Measurements from ENCODE around the gene TEAD1. TPM values are rescaled to one million over a fixed set of nuclear protein-coding genes. Genes with fewer than 3 reads are reported as not detected.

TEAD1 gene
- polyA plus RNA-seq, 1 experiment: 113 TPM

DNA sequence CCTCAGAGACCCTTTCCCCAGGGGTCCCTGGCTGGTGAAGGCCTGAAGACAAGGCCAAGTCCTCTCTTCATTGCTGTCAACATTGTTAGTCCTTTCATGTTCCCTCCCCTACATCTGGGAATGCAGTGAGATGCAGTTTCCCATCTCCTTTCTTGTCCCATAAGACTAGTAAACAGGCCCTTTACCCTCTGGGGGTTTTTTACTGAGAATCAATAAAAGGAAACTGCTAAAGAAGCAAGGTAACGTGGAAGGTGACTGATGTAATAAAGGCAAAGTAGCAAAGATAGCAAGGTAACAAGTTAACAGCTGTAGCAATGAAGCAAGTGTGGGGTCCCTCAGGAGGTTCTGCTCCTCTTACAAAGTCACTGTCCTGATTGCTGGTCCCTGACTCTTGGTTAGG lies 37.3 kb downstream of the TEAD1 start:
- DNase-seq (ENCODE audit: low read depth, low spot score): no peak
- Histone ChIP-seq H3K4me3 (ENCODE audit: low read depth, low read length) (no peak overlapping the region), H3K27me3 (ENCODE audit: control insufficient read depth, insufficient read depth, low read length) (no peaks in the 10 kb centered on the region), H3K9me3 (ENCODE audit: control insufficient read depth, insufficient read depth, low read length) (no peaks in the 10 kb centered on the region), H3K27ac (ENCODE audit: low read depth, low read length) (no peak overlapping the region)
- ChIA-PET CTCF (interaction anchor here (0.8 kb wide), 1 partner anchor 423 kb away, joined by 3 read pairs; no protein-coding TSS in a partner anchor), POLR2A (no interaction called here)
- TF ChIP-seq, protein P1, sequence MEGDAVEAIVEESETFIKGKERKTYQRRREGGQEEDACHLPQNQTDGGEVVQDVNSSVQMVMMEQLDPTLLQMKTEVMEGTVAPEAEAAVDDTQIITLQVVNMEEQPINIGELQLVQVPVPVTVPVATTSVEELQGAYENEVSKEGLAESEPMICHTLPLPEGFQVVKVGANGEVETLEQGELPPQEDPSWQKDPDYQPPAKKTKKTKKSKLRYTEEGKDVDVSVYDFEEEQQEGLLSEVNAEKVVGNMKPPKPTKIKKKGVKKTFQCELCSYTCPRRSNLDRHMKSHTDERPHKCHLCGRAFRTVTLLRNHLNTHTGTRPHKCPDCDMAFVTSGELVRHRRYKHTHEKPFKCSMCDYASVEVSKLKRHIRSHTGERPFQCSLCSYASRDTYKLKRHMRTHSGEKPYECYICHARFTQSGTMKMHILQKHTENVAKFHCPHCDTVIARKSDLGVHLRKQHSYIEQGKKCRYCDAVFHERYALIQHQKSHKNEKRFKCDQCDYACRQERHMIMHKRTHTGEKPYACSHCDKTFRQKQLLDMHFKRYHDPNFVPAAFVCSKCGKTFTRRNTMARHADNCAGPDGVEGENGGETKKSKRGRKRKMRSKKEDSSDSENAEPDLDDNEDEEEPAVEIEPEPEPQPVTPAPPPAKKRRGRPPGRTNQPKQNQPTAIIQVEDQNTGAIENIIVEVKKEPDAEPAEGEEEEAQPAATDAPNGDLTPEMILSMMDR (IDR thresholded peaks at IDR 0.05; ENCODE audit: low read depth, low read length): no peak

- CTCF ChIA-PET: interaction anchor here (0.8 kb wide), 1 partner anchor 424 kb away, joined by 3 read pairs; no protein-coding TSS in a partner anchor
- POLR2A ChIA-PET: no interaction called here
Observed at GRCh38 chr11:12712132-12712531, 37.9 kb downstream of the TEAD1 start.

DNA sequence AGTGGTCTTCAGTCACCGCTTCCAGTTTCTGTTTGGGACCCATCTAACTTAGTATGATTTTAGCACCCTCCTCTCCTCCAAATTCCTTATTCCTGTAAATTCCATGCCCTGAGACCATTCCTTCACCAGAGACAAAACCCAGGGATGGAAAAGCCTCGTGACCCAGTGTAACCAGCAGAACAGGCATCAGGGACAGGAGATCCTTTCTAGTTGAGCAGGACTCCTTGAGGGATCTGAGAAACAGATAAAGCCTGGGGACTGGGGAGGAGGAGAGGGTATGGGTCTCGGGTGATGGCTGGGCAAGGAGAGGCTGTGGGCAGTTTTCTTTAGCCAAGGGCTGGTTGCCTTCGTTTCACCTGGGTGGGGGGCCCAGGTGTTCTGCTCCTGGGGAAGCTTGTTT lies 40.9 kb downstream of the TEAD1 start:
- ChIA-PET POLR2A (no interaction called here), CTCF (no interaction called here)
- Histone ChIP-seq H3K9me3 (ENCODE audit: control insufficient read depth, insufficient read depth, low read length) (no peaks in the 10 kb centered on the region), H3K27me3 (ENCODE audit: control insufficient read depth, insufficient read depth, low read length) (no peaks in the 10 kb centered on the region), H3K27ac (ENCODE audit: low read depth, low read length) (no peak overlapping the region), H3K4me3 (ENCODE audit: low read depth, low read length) (no peak overlapping the region)
- TF ChIP-seq, protein P1 (IDR thresholded peaks at IDR 0.05; ENCODE audit: low read depth, low read length): no peak
- no peak for DNase-seq (ENCODE audit: low read depth, low spot score)

More at GRCh38 chr11:12712132-12712531, 37.9 kb downstream of the TEAD1 start:
- H3K9me3 ChIP-seq (ENCODE audit: control insufficient read depth, insufficient read depth, low read length): no peaks in the 10 kb centered on the region
- H3K27ac ChIP-seq (ENCODE audit: low read depth, low read length): no peak overlapping the region
- no peak for DNase-seq (ENCODE audit: low read depth, low spot score)
- TF ChIP-seq, protein P1 (IDR thresholded peaks at IDR 0.05; ENCODE audit: low read depth, low read length): no peak
- H3K4me3 ChIP-seq (ENCODE audit: low read depth, low read length): no peak overlapping the region
- no peaks in the 10 kb centered on the region for H3K27me3 ChIP-seq (ENCODE audit: control insufficient read depth, insufficient read depth, low read length)

DNA sequence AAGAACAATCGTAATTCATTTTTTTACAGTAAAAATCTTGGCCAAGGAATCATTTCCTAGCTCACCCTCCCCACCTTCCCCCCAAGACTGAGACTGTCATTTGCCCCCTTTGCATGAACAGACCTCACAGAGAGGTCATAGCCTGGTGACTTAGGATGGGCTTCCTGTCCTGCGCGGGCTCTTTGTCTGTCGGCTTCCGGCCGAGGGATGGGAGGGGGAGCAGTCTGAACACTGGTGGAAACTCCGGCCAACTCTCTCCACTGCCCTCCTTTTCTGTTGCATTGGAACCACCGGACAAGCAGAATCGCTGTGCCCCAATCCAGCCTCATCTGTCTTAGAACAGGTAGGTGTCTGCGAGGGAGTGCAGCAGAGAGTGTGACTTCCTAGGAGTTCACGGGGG lies 41.7 kb downstream of the TEAD1 start:
- ChIA-PET CTCF (no interaction called here), POLR2A (no interaction called here)
- no peak for DNase-seq (ENCODE audit: low read depth, low spot score)

DNA sequence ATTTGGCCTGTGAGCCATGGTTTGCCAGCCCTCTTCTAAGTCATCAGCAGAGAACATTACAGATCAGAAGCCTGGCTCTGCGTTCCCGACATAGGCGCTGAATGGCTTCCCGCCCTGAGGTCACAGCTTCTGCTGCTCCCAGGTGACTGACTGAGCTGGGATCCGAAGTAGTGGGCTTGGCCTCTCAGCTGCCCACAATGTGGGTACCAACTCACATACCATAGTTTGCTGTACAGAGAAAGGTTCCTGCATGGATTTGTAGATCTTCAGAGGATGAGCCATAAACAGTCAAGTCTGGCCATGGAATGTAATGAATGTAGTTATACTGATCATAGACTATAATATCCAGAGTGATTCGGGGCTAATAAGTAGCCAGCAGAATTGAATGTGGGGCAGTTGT lies 42.6 kb downstream of the TEAD1 start:
- ChIA-PET POLR2A (no interaction called here), CTCF (no interaction called here)
- no peak overlapping the region for H3K4me3 ChIP-seq (ENCODE audit: low read depth, low read length)
- TF ChIP-seq, protein P1 (IDR thresholded peaks at IDR 0.05; ENCODE audit: low read depth, low read length): no peak
- H3K27ac ChIP-seq (ENCODE audit: low read depth, low read length): no peak overlapping the region
- DNase-seq (ENCODE audit: low read depth, low spot score): no peak
- H3K9me3 ChIP-seq (ENCODE audit: control insufficient read depth, insufficient read depth, low read length): no peaks in the 10 kb centered on the region
- H3K27me3 ChIP-seq (ENCODE audit: control insufficient read depth, insufficient read depth, low read length): no peaks in the 10 kb centered on the region

More for the DNA sequence above, 41.7 kb downstream of the TEAD1 start:
- H3K27me3 ChIP-seq (ENCODE audit: control insufficient read depth, insufficient read depth, low read length): no peaks in the 10 kb centered on the region
- H3K4me3 ChIP-seq (ENCODE audit: low read depth, low read length): no peak overlapping the region
- H3K9me3 ChIP-seq (ENCODE audit: control insufficient read depth, insufficient read depth, low read length): no peaks in the 10 kb centered on the region
- TF ChIP-seq, protein P1 (IDR thresholded peaks at IDR 0.05; ENCODE audit: low read depth, low read length): no peak
- H3K27ac ChIP-seq (ENCODE audit: low read depth, low read length): no peak overlapping the region

Data from AG04450 (cell line).